ENCODE results near the gene HSD17B1. TPM values are rescaled to one million over a fixed set of nuclear protein-coding genes. Genes with fewer than 3 reads are reported as not detected.

Gene HSD17B1
- total and polyA plus RNA-seq, 2 donors from 2014 or later = 0.31 to 3.3 TPM

- peaks cover 4 to 14% (median 8%) of the 10 kb centered on the region in 3 donors for H3K4me1 ChIP-seq (ENCODE audit: control insufficient read depth in 2 of 3, insufficient read depth in 2 of 3, low read depth in 1 of 3, low read length in 3 of 3)
- FAIRE-seq (no peak), DNase-seq (peak in 4 of 5 donors; percentile 65 to 89 (median 80))
- H3K9ac ChIP-seq (ENCODE audit: low read length in 3 of 3) = no peak overlapping the region
- peak overlapping the region; percentile 48 to 61 (median 55) for H3K4me3 ChIP-seq (ENCODE audit: low read length in 3 of 3)
- H3K27me3 ChIP-seq (ENCODE audit: control insufficient read depth, insufficient read depth, low read length) = no peaks in the 10 kb centered on the region
- peak; percentile 43 for TF ChIP-seq CTCF (IDR thresholded peaks at IDR 0.05; ENCODE audit: borderline replicate concordance, extremely low read depth, insufficient read depth)
- intact Hi-C loops (cut with DNase I) = no loop called here
- no peaks in the 10 kb centered on the region for H3K9me3 ChIP-seq (ENCODE audit: control insufficient read depth in 2 of 3, insufficient read depth in 1 of 3, low read length in 3 of 3)
- H3K27ac ChIP-seq (ENCODE audit: low read depth in 2 of 2, low read length in 2 of 2) = peak overlapping the region; percentile 59 to 67
- H3K36me3 ChIP-seq (ENCODE audit: control insufficient read depth in 2 of 3, insufficient read depth in 3 of 3, low read length in 3 of 3) = no peaks in the 10 kb centered on the region
Observed at GRCh38 chr17:42531455-42532354, 21.0 kb upstream of the HSD17B1 start.

- Histone ChIP-seq H3K27ac (ENCODE audit: low read depth in 2 of 2, low read length in 2 of 2) (peak overlapping the region; percentile 85 to 98), H3K36me3 (ENCODE audit: control insufficient read depth in 2 of 3, insufficient read depth in 3 of 3, low read length in 3 of 3) (peaks cover 0 to 9% (median 5%) of the 10 kb centered on the region in 3 donors), H3K27me3 (ENCODE audit: control insufficient read depth, insufficient read depth, low read length) (no peaks in the 10 kb centered on the region), H3K9me3 (ENCODE audit: control insufficient read depth in 2 of 3, insufficient read depth in 1 of 3, low read length in 3 of 3) (no peaks in the 10 kb centered on the region), H3K9ac (ENCODE audit: low read length in 3 of 3) (peak overlapping the region; percentile 34 to 85 (median 50)), H3K4me1 (ENCODE audit: control insufficient read depth in 2 of 3, insufficient read depth in 2 of 3, low read depth in 1 of 3, low read length in 3 of 3) (peaks cover 4 to 21% (median 14%) of the 10 kb centered on the region in 3 donors), H3K4me3 (ENCODE audit: low read length in 3 of 3) (peak overlapping the region; percentile 51 to 71 (median 68))
- FAIRE-seq = no peak
- TF ChIP-seq CTCF (IDR thresholded peaks at IDR 0.05; ENCODE audit: borderline replicate concordance, extremely low read depth, insufficient read depth) = no peak
- peak in 1 of 5 donors; percentile 22 for DNase-seq
- intact Hi-C loops (cut with DNase I) = no loop called here
Observed at GRCh38 chr17:42535155-42536047, 17.3 kb upstream of the HSD17B1 start.

- peak within 1 kb of the TSS; percentile 75 to 93 (median 84) for H3K4me3 ChIP-seq (ENCODE audit: low read length in 3 of 3)
- H3K4me1 ChIP-seq (ENCODE audit: control insufficient read depth in 2 of 3, insufficient read depth in 2 of 3, low read depth in 1 of 3, low read length in 3 of 3) = peaks cover 4 to 21% (median 14%) of the 10 kb centered on the region in 3 donors
- peak within 1 kb of the TSS; percentile 85 to 98 for H3K27ac ChIP-seq (ENCODE audit: low read depth in 2 of 2, low read length in 2 of 2)
- H3K9me3 ChIP-seq (ENCODE audit: control insufficient read depth in 2 of 3, insufficient read depth in 1 of 3, low read length in 3 of 3) = no peaks in the 10 kb centered on the region
- intact Hi-C loops (cut with DNase I) = no loop called here
- peak within 1 kb of the TSS; percentile 63 to 89 (median 66) for H3K9ac ChIP-seq (ENCODE audit: low read length in 3 of 3)
- no peaks in the 10 kb centered on the region for H3K27me3 ChIP-seq (ENCODE audit: control insufficient read depth, insufficient read depth, low read length)
- DNase-seq (peak; percentile 89 to 99 (median 92)), FAIRE-seq (no peak)
- no peak for TF ChIP-seq CTCF (IDR thresholded peaks at IDR 0.05; ENCODE audit: borderline replicate concordance, extremely low read depth, insufficient read depth)
- peaks cover 0 to 14% (median 5%) of the 10 kb centered on the region in 3 donors for H3K36me3 ChIP-seq (ENCODE audit: control insufficient read depth in 2 of 3, insufficient read depth in 3 of 3, low read length in 3 of 3)
Observed at GRCh38 chr17:42536048-42536371, 16.7 kb upstream of the HSD17B1 start, which contains the start of gene NAGLU. Gene NAGLU, plus strand, starts transcription at chr17:42536241. Its CDS starts 32 bp downstream, at chr17:42536273.
